Neuronal stem cell (in vitro differentiated cells): ENCODE data around the gene POLR3H.

ENCODE experiments used
- DNase-seq: peaks from one replicate; pipeline ENCODE4 v3.0.0-alpha.2; 2013; ENCODE audit warnings: low spot score
- H2AFZ ChIP-seq: one replicate; pipeline ENCODE4 v1.6.1; 2013; ENCODE audit warnings: mild to moderate bottlenecking, low read length, inconsistent platforms
- H2AK5ac ChIP-seq: 2 replicates; pipeline ENCODE4 v1.6.1; 2013; ENCODE audit warnings: low read depth, mild to moderate bottlenecking, inconsistent platforms, low read length, moderate library complexity, mixed read lengths
- H2BK120ac ChIP-seq: 2 replicates; pipeline ENCODE4 v1.6.1; 2013; ENCODE audit warnings: low read depth, mild to moderate bottlenecking, inconsistent platforms, low read length, moderate library complexity, mixed read lengths
- H2BK12ac ChIP-seq: one replicate; pipeline ENCODE4 v1.6.1; 2013; ENCODE audit warnings: low read length, inconsistent platforms
- H2BK15ac ChIP-seq: 2 replicates; pipeline ENCODE4 v1.6.1; 2013; ENCODE audit warnings: mild to moderate bottlenecking, low read length, inconsistent platforms, mixed read lengths
- H2BK5ac ChIP-seq: one replicate; pipeline ENCODE4 v1.6.1; 2013; ENCODE audit warnings: inconsistent platforms, mild to moderate bottlenecking, low read length, moderate library complexity
- H3K14ac ChIP-seq: one replicate; pipeline ENCODE4 v1.6.1; 2013; ENCODE audit warnings: low read length, inconsistent platforms
- H3K18ac ChIP-seq: 2 replicates; pipeline ENCODE4 v1.6.1; 2013; ENCODE audit warnings: low read length, inconsistent platforms
- H3K23ac ChIP-seq: 2 replicates; pipeline ENCODE4 v1.6.1; 2013; ENCODE audit warnings: low read depth, mild to moderate bottlenecking, mixed read lengths, low read length, inconsistent platforms; ENCODE audit not compliant: poor library complexity
- H3K27ac ChIP-seq: replicated peaks from 3 replicates; pipeline ENCODE4 v1.5.1; 2013; ENCODE audit warnings: low read length, inconsistent platforms
- H3K27me3 ChIP-seq, 3 experiments: 2 replicates each; pipeline ENCODE4 v1.6.1; 2013; ENCODE audit warnings: low read length in 3 of 3, mild to moderate bottlenecking in 2 of 3, inconsistent platforms in 1 of 3, low read depth in 1 of 3, mixed read lengths in 1 of 3, moderate library complexity in 1 of 3; ENCODE audit not compliant: control insufficient read depth in 3 of 3, insufficient read depth in 3 of 3
- H3K36me3 ChIP-seq, 2 donors: replicated peaks in 1 of 2; 2 replicates each; pipeline ENCODE4 v1.6.1; 2013; ENCODE audit warnings: low read length in 2 of 2; ENCODE audit not compliant: control insufficient read depth in 2 of 2, insufficient read depth in 2 of 2
- H3K4ac ChIP-seq: 2 replicates; pipeline ENCODE4 v1.6.1; 2013; ENCODE audit warnings: inconsistent platforms, mild to moderate bottlenecking, low read length, moderate library complexity
- H3K4me1 ChIP-seq, 2 donors: 1 replicate in 1 of 2; 2 replicates in 1 of 2; pipeline ENCODE4 v1.6.1; 2013; ENCODE audit warnings: low read length in 2 of 2, low read depth in 1 of 2; ENCODE audit not compliant: control insufficient read depth in 2 of 2, insufficient read depth in 1 of 2
- H3K4me2 ChIP-seq: one replicate; pipeline ENCODE4 v1.6.1; 2013; ENCODE audit warnings: mild to moderate bottlenecking, low read length, inconsistent platforms; ENCODE audit not compliant: insufficient read depth, poor library complexity, severe bottlenecking
- H3K4me3 ChIP-seq, 2 donors: 2 replicates each; pipeline ENCODE4 v1.5.1; 2013; ENCODE audit warnings: low read length in 2 of 2, mild to moderate bottlenecking in 2 of 2, inconsistent platforms in 1 of 2, moderate library complexity in 1 of 2
- H3K79me1 ChIP-seq: one replicate; pipeline ENCODE4 v1.6.1; 2013; ENCODE audit warnings: low read depth, mild to moderate bottlenecking, inconsistent platforms, low read length, moderate library complexity
- H3K9ac ChIP-seq: one replicate; pipeline ENCODE4 v1.6.1; 2013; ENCODE audit warnings: mild to moderate bottlenecking, low read depth, low read length, inconsistent platforms; ENCODE audit not compliant: poor library complexity
- H3K9me3 ChIP-seq, 2 donors: replicated peaks in 1 of 2; 2 replicates each; pipeline versions ENCODE3 to v1.6.1; 2013; ENCODE audit warnings: low read length in 2 of 2, mild to moderate bottlenecking in 2 of 2, inconsistent platforms in 1 of 2, low read depth in 1 of 2, mixed read lengths in 1 of 2, moderate library complexity in 1 of 2; ENCODE audit not compliant: control insufficient read depth in 2 of 2, insufficient read depth in 1 of 2
- H4K8ac ChIP-seq: one replicate; pipeline ENCODE4 v1.6.1; 2013; ENCODE audit warnings: low read depth, mild to moderate bottlenecking, inconsistent platforms, low read length, moderate library complexity
- H4K91ac ChIP-seq: one replicate; pipeline ENCODE4 v1.6.1; 2013; ENCODE audit warnings: low read length, low read depth, mild to moderate bottlenecking, inconsistent platforms; ENCODE audit not compliant: poor library complexity
- WGBS, 2 donors: extraction: QIAGEN DNeasy Blood & Tissue Kit; methylation state at CpG; one replicate each; pipeline ENCODE4 v1.1.7; 2013; ENCODE audit warnings: missing lambda C conversion rate in 2 of 2, mixed read lengths in 1 of 2; ENCODE audit not compliant: insufficient read length in 2 of 2, insufficient replicate concordance in 1 of 2; ENCODE audit errors: extremely low coverage in 2 of 2; 5-methylcytosine and 5-hydroxymethylcytosine counted together

Gene POLR3H

DNA sequence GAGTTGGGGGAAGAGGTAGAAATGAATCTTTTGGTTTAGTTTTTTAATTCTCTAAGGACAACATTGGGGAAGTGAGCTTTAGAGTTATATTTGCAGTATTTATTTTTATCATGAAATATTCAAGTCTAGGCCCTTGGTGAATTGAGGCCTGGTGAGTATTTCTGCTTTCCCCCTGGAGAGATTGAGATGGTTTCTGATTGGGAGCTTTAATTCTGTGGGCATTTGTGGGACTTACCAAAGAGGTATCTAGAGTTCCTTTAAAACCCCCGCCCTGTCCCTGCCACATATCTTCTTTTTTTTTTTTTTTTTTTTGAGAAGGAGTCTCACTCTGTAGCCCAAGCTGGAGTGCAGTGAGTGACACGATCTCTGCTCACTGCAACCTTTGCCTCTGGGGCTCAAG lies 65.8 kb downstream of the POLR3H start:
- no peak overlapping the region for H2AFZ ChIP-seq
- no peaks in the 10 kb centered on the region for H3K36me3 ChIP-seq
- H3K79me1 ChIP-seq: peaks cover 13% of the 10 kb centered on the region
- no peak overlapping the region for H3K4me3 ChIP-seq
- H3K4me1 ChIP-seq: peaks cover 18 to 24% of the 10 kb centered on the region in 2 donors
- no peak overlapping the region for H2BK15ac ChIP-seq
- peak overlapping the region; percentile 86 for H3K27ac ChIP-seq
- no peak overlapping the region for H4K8ac ChIP-seq
- WGBS, 2 donors: no CpG with 5 or more reads among the region's 2 CpGs
- DNase-seq: no peak
- no peaks in the 10 kb centered on the region for H3K9me3 ChIP-seq
- no peak overlapping the region for H2AK5ac ChIP-seq
- no peak overlapping the region for H2BK12ac ChIP-seq
- no peak overlapping the region for H3K9ac ChIP-seq
- no peak overlapping the region for H3K23ac ChIP-seq
- no peak overlapping the region for H3K4ac ChIP-seq
- H3K18ac ChIP-seq: no peak overlapping the region
- H3K14ac ChIP-seq: no peak overlapping the region
- H2BK120ac ChIP-seq: no peak overlapping the region
- no peak overlapping the region for H2BK5ac ChIP-seq
- no peak overlapping the region for H3K4me2 ChIP-seq
- H3K27me3 ChIP-seq: no peaks in the 10 kb centered on the region
- H4K91ac ChIP-seq: no peak overlapping the region
